HG03457 (cell line): ENCODE data around the gene ADAM29.
"Not testable (repeated sequence)": the region's sequence is repeated elsewhere in the genome, so short reads cannot be mapped to it uniquely, and the experiment has no call there.

ENCODE experiments used
- ATAC-seq: cut with Tn5 transposase; IDR thresholded peaks from one replicate; pipeline ENCODE4 v1.9.1; 2021; ENCODE audit warnings: moderate number of reproducible peaks; ENCODE audit not compliant: unreplicated experiment

The ADAM29 gene

GRCh38 chr4:174918058-174918457, at the start of gene ADAM29:
Gene ADAM29 (plus strand): TSS chr4:174918358. CDS start chr4:174975526, 57,168 bp downstream.
- ATAC-seq: no peak

GRCh38 chr4:174869339-174869738, 48.8 kb upstream of the ADAM29 start:
- no peak for ATAC-seq

GRCh38 chr4:174870311-174870710, 47.8 kb upstream of the ADAM29 start:
- ATAC-seq: no peak

DNA sequence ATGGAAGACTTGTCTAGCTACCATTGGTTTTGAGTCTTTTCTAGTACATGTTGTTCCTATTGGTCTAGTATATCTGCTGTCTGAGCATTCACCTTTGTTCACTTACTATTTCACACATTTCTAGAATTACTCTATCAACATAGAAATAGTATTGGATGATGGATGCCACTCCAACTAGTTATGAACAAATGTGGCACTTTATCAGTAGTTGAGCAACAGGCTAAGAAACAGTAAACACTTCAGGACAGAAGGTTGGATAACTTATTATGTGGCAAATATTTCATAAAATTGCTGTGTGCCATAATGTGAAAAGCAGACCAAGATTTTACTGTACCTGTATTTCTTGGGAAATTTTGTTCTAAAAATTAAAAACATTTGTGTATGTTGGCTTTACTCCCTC, 46.8 kb upstream of the ADAM29 start:
- no peak for ATAC-seq

- ATAC-seq: not testable (repeated sequence)
These were observed 45.0 kb upstream of the ADAM29 start for GRCh38 chr4:174873146-174873545.

DNA sequence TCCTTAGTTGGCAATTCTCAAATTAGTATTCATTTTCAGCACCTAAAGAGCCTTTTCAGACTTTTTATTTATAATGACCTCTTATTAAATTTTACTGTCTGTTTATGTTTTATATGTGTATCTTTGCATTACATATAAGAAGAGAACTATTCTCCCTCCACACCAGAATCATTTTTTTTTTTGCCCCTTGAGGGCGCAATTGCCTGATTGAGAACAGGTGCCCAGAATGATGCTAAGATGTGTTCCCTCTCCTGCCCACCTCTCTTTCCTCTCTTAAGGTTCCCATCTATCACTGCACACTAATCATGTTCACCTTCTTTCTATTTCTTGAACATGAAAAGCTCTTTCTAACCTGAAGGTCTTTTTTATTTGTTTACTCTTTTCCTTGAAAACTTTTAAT, 44.2 kb upstream of the ADAM29 start:
- ATAC-seq: no peak

DNA sequence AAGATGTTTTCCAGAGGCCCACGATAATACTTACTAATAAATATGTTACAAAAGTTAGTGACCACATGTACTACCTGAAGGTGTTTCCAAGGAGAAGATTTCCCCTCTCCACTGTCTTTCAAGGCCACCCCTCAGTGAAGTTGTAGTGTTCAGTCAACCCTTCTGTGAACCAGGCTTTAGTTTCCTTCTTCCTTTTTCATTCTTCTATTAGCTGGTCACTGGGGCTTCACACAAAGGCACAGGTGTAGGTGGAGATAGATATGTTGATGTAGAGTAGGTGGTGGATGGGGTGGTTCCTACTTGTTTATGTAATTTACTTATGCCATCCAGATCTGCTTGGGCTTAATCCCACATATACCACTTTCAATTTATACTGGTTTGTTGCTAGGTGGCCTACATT, 43.3 kb upstream of the ADAM29 start:
- no peak for ATAC-seq

GRCh38 chr4:174880001-174880400, 38.2 kb upstream of the ADAM29 start:
- ATAC-seq: no peak

- ATAC-seq: no peak
These were observed 35.7 kb upstream of the ADAM29 start for GRCh38 chr4:174882317-174882992.

- ATAC-seq: no peak
These were observed 10.7 kb upstream of the ADAM29 start for GRCh38 chr4:174907508-174907907.

GRCh38 chr4:174910271-174910670, 7.9 kb upstream of the ADAM29 start:
- no peak for ATAC-seq

DNA sequence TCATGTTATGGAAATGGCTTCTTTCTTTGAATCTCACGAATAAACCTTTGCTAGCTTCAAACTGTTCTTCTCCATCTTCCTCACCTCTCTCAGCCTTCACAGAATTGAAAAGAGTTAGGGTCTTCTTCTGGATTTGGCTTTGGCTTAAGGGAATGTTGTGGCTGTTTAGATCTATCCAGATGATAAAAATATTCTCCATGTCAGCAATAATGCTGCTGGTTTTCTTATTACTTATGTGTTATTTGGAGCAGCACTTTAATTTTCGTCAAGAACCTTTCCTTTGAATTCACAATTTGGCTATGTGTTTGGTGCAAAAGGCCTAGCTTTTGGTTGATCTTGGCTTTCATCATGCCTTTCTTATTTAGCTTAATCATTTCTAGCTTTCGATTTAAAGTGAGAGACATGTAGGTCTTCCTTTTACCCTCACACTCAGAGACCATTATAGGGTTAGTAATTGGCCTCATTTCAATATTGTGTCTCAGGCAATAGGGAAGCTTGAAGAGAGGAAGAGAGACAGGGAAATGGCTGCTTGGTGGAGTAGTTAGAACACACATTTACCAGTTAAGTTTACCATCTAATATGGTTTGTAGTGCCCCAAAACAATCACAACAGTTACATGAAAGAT, 5.1 kb upstream of the ADAM29 start:
- no peak for ATAC-seq

- no peak for ATAC-seq
These were observed 1.8 kb downstream of the ADAM29 start for GRCh38 chr4:174919886-174920423.

- no peak for ATAC-seq
These were observed 8.8 kb downstream of the ADAM29 start for GRCh38 chr4:174926958-174927357.

DNA sequence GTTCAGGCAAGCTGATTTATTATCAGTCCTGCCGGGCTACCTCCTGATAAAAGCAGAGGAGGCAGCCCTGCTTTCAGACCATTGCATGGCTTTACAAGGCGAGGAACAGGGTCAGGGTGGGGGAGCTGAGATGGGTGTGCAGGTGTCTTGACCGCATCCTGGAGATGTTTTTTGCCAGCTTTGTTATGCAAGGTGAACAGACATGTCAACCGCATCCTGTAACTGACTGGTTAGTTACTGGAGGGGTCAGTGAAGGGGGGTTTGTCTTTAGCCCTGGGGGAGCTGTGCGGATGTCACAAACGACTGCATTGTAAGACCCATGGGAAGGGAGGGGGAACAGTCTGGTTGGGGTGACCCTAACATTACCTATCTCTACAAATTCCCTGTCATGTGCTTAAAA, 10.0 kb downstream of the ADAM29 start:
- ATAC-seq: peak; percentile 72

DNA sequence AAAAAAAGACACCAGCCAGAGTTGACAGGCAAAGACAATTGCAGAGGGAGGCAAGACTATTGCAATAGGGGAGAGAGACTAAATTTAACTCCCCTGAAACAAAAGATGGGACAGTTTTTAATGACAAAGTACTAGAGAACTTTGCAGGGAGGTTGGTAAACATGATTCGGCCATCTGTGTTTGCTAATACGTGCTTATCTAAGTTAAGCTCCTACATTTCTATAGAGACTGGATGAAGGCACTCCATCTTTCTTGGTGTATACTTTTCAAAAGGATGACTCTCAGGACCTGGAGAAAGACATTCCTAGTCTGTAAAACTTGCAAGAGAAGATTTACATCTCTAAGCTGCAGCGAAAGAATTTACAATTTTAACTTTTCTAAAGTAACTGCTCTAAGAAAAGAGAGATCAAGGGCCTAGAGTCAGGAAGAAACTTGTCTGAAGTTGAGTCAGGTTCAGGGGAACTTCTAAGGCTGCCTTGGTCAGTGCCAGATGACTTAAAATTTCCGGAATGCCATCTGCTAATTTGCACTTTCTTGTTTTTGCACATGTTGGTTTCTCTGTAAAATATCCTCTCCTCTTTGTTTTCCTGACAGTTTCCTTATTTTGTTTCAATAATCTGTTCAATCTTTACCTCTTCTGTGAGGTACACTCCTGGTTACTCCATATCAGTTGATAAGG, 10.6 kb downstream of the ADAM29 start:
- ATAC-seq: peak; percentile 1

GRCh38 chr4:174929346-174929745, 11.2 kb downstream of the ADAM29 start:
- ATAC-seq: no peak

DNA sequence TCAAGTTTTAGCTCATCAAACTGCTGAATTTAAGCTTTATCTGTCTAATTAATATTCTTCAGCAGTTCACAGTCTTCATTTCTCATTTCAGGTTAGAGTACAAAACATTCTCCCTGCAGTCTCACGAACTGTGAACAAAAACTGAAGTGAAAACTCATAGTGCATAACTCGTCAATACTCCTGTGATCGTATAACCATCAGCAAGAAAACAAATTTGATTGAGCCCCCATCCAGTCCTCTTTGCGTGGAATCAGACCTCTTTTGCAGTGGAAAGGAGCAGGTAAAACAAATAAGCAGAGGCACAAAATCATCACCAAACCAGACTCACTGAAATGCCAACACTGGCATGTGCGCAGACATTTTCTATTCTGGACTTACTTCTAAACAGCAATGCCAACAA, 12.7 kb downstream of the ADAM29 start:
- no peak for ATAC-seq

GRCh38 chr4:174933083-174933482, 14.9 kb downstream of the ADAM29 start:
- ATAC-seq: no peak

GRCh38 chr4:174934360-174934759, 16.2 kb downstream of the ADAM29 start:
- peak; percentile 46 for ATAC-seq

DNA sequence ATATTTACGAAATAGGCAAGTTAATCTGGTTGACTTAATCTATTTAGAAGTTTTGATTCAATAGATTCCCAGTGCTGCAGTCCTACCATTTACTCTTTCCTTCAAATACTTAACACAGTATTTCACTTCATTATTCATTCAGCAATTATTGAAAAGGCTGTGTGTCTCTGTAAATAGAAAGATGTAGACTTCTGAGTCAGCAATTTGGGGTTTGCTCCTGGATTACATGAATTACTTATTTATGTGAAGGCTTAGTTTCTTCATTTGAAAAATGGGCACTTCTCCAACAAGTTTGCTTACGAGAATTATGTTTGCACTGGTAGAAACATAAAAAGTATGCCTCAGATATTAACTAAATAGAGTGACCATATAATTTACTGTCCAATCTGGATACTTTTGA, 17.4 kb downstream of the ADAM29 start:
- no peak for ATAC-seq

DNA sequence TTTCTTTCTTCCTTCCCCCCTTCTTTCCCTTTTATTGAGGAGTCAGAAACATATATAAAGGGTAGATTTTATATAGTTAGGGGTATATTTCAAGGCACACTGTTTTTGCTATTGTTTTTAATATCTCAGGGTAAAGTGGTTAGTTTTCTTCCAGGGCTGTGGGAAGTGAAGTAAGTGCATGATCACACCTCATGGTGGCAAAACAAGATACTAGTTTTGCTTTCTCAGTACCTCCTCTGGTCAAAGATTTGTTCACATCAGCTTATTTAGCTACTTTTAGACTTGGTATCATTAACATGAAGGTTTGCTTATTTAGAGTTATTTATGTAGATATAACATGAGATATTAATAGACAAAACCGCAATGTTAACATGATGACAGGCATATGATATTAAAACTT, 21.8 kb downstream of the ADAM29 start:
- ATAC-seq: no peak
